HCT116 (cell line): ENCODE results near the gene ZNF25. TPM values are rescaled to one million over a fixed set of nuclear protein-coding genes. Genes with fewer than 3 reads are reported as not detected.

Experiments used
- ATAC-seq: fragments of 200-7000 bp; cut with Tn5 transposase; 2 replicates; pipeline ENCODE4 v1.9.1; 2020; ENCODE audit warnings: mild to moderate bottlenecking, moderate library complexity
- BruUV-seq: library from RNA; stranded (reverse); fragments of 400-500 nt; replicated peaks from 2 replicates; lab custom pipeline; 2021; lab: Mats Ljungman, UMichigan
- CTCF ChIA-PET: fragments of 300-600 bp; sonication (Branson Sonifier 250); formaldehyde crosslinking; loops from one replicate; lab custom pipeline; 2021; ENCODE audit warnings: antibody characterized with exemption; lab: Charles Lee
- POLR2A ChIA-PET: fragments of 300-600, 350-600 bp; sonication (Branson Sonifier 250); formaldehyde crosslinking; loops from one replicate; lab custom pipeline; 2021; ENCODE audit warnings: antibody characterized with exemption; lab: Charles Lee
- RAD21 ChIA-PET, 2 experiments: fragments of 300-600 bp; sonication (Branson Sonifier 250); formaldehyde crosslinking; loops; one replicate each; lab custom pipeline; 2023; ENCODE audit warnings: low total read pairs in 2 of 2; ENCODE audit not compliant: uncharacterized antibody in 2 of 2, unreplicated experiment in 2 of 2, low non-redundant PET in 1 of 2; lab: Charles Lee
- DNase-seq: peaks from one replicate; pipeline ENCODE4 v3.0.0-alpha.2; 2010; ENCODE audit warnings: low read depth, low spot score
- H2AFZ ChIP-seq: fragments of 200-600 bp; shearing (Covaris generic), sonication (generic); 2 replicates; pipeline ENCODE4 v1.6.1; 2017; ENCODE audit warnings: low read depth, mixed run types, mixed read lengths, antibody characterized with exemption, low read length; ENCODE audit not compliant: poor library complexity, severe bottlenecking
- H3K27ac ChIP-seq: 2 replicates; pipeline ENCODE4 v1.5.1; 2012; ENCODE audit warnings: low read depth, low read length
- H3K27me3 ChIP-seq: fragments of 200-600 bp; sonication (generic); 2 replicates; pipeline ENCODE4 v1.6.1; 2016; ENCODE audit warnings: mixed run types, low read length, mixed read lengths; ENCODE audit not compliant: insufficient read depth
- H3K36me3 ChIP-seq, 2 experiments: fragments of 200-500 bp in 1 of 2; fragments of 200-600 bp in 1 of 2; sonication (Bioruptor generic) in 1 of 2; sonication (generic) in 1 of 2; 2 replicates each; pipeline versions ENCODE4 v1.5.1 to v1.6.1; 2014 to 2016; ENCODE audit warnings: low read length in 2 of 2, inconsistent platforms in 1 of 2, mixed read lengths in 1 of 2, mixed run types in 1 of 2; ENCODE audit not compliant: insufficient read depth in 2 of 2, control insufficient read depth in 1 of 2
- H3K4me1 ChIP-seq, 2 experiments: fragments of 200-600 bp in 1 of 2; sonication (generic) in 1 of 2; 2 replicates each; pipeline versions ENCODE4 v1.5.1 to v1.6.1; 2012 to 2017; ENCODE audit warnings: low read length in 2 of 2, inconsistent platforms in 1 of 2, mild to moderate bottlenecking in 1 of 2, mixed read lengths in 1 of 2, mixed run types in 1 of 2, moderate library complexity in 1 of 2; ENCODE audit not compliant: insufficient read depth in 2 of 2, control insufficient read depth in 1 of 2
- H3K4me2 ChIP-seq: fragments of 200-600 bp; sonication (generic); 2 replicates; pipeline ENCODE4 v1.6.1; 2017; ENCODE audit warnings: mixed run types, low read length, mixed read lengths
- H3K4me3 ChIP-seq, 2 experiments: fragments of 200-600 bp in 1 of 2; sonication (generic) in 1 of 2; replicated peaks in 1 of 2; 2 replicates each; pipeline ENCODE4 v1.5.1; 2011 to 2016; ENCODE audit warnings: low read length in 2 of 2, control low read depth in 1 of 2, low read depth in 1 of 2, mild to moderate bottlenecking in 1 of 2, mixed read lengths in 1 of 2, mixed run types in 1 of 2
- H3K79me2 ChIP-seq: fragments of 200-600 bp; sonication (generic); 2 replicates; pipeline ENCODE4 v1.6.1; 2017; ENCODE audit warnings: mild to moderate bottlenecking, mixed run types, low read length, moderate library complexity, mixed read lengths; ENCODE audit not compliant: insufficient read depth
- H3K9ac ChIP-seq: fragments of 200-600 bp; sonication (generic); 2 replicates; pipeline ENCODE4 v1.6.1; 2016; ENCODE audit warnings: low read length, mixed read lengths
- H3K9me2 ChIP-seq: fragments of 200-600 bp; sonication (generic), shearing (Covaris generic); 2 replicates; pipeline ENCODE4 v1.6.1; 2017; ENCODE audit warnings: mixed run types, mild to moderate bottlenecking, moderate library complexity; ENCODE audit not compliant: insufficient read depth
- H3K9me3 ChIP-seq, 2 experiments: fragments of 200-500 bp in 1 of 2; fragments of 200-600 bp in 1 of 2; sonication (Bioruptor generic) in 1 of 2; sonication (generic) in 1 of 2; 2 replicates each; pipeline ENCODE4 v1.6.1; 2014 to 2017; ENCODE audit warnings: low read length in 2 of 2, mixed read lengths in 2 of 2, inconsistent platforms in 1 of 2, low read depth in 1 of 2, mild to moderate bottlenecking in 1 of 2, mixed run types in 1 of 2, moderate library complexity in 1 of 2; ENCODE audit not compliant: control insufficient read depth in 1 of 2, insufficient read depth in 1 of 2
- H4K20me1 ChIP-seq: fragments of 200-600 bp; sonication (generic), shearing (Covaris generic); 2 replicates; pipeline ENCODE4 v1.6.1; 2017; ENCODE audit warnings: mixed run types, mild to moderate bottlenecking, moderate library complexity; ENCODE audit not compliant: insufficient read depth
- ATF3 ChIP-seq: IDR thresholded peaks from 2 replicates; pipeline ENCODE4 v1.6.1; 2012
- CBX3 ChIP-seq: IDR thresholded peaks from 2 replicates; pipeline ENCODE4 v1.6.1; 2012; ENCODE audit warnings: low read depth
- CEBPB ChIP-seq: IDR thresholded peaks from 2 replicates; pipeline ENCODE4 v1.6.1; 2012; ENCODE audit warnings: low read depth
- CTCF ChIP-seq, 3 experiments: fragments of 200-600 bp in 1 of 3; sonication (generic) in 1 of 3; IDR thresholded peaks in 2 of 3; conservative IDR thresholded peaks in 1 of 3; 2 replicates each; pipeline ENCODE4 v1.5.1; 2012 to 2017; ENCODE audit warnings: low read depth in 2 of 3, low read length in 2 of 3, antibody characterized with exemption in 1 of 3, borderline replicate concordance in 1 of 3, control low read depth in 1 of 3, mild to moderate bottlenecking in 1 of 3, mixed read lengths in 1 of 3, mixed run types in 1 of 3, moderate library complexity in 1 of 3; ENCODE audit not compliant: insufficient read depth in 1 of 3
- EGR1 ChIP-seq: IDR thresholded peaks from 2 replicates; pipeline ENCODE4 v1.6.1; 2012; ENCODE audit warnings: low read depth
- ELF1 ChIP-seq: IDR thresholded peaks from 2 replicates; pipeline ENCODE4 v1.6.1; 2012; ENCODE audit warnings: low read depth, borderline replicate concordance
- EZH2 ChIP-seq: fragments of 200-600 bp; sonication (generic); IDR thresholded peaks from 2 replicates; pipeline ENCODE4 v1.6.1; 2017; ENCODE audit warnings: antibody characterized with exemption, mixed run types
- EZH2phosphoT487 ChIP-seq: fragments of 200-600 bp; IDR thresholded peaks from 2 replicates; pipeline ENCODE4 v1.6.1; 2018; ENCODE audit warnings: antibody characterized with exemption, borderline replicate concordance
- MAX ChIP-seq: IDR thresholded peaks from 2 replicates; pipeline ENCODE4 v1.6.1; 2012
- POLR2A ChIP-seq: IDR thresholded peaks from 2 replicates; pipeline ENCODE4 v1.7.0; 2011; ENCODE audit warnings: borderline replicate concordance; ENCODE audit not compliant: insufficient read depth, insufficient read length; ENCODE audit errors: extremely low read depth
- POLR2AphosphoS5 ChIP-seq: IDR thresholded peaks from 2 replicates; pipeline ENCODE4 v1.6.1; 2011; ENCODE audit warnings: mild to moderate bottlenecking, low read depth, low read length, moderate library complexity
- RAD21 ChIP-seq: IDR thresholded peaks from 2 replicates; pipeline ENCODE4 v1.6.1; 2012; ENCODE audit warnings: low read depth, mild to moderate bottlenecking
- REST ChIP-seq: IDR thresholded peaks from 2 replicates; pipeline ENCODE4 v1.6.1; 2012; ENCODE audit warnings: low read depth
- SRF ChIP-seq: IDR thresholded peaks from 2 replicates; pipeline ENCODE4 v1.6.1; 2012; ENCODE audit warnings: low read depth
- TCF7L2 ChIP-seq: IDR thresholded peaks from 2 replicates; pipeline ENCODE4 v1.7.0; 2011; ENCODE audit warnings: borderline replicate concordance, inconsistent platforms; ENCODE audit not compliant: insufficient read depth, insufficient read length; ENCODE audit errors: extremely low read depth
- YY1 ChIP-seq: IDR thresholded peaks from 2 replicates; pipeline ENCODE4 v1.6.1; 2011; ENCODE audit warnings: low read length, low read depth, moderate library complexity, mild to moderate bottlenecking; ENCODE audit not compliant: insufficient replicate concordance; ENCODE audit errors: extremely low read depth
- ZBTB33 ChIP-seq: IDR thresholded peaks from 2 replicates; pipeline ENCODE4 v1.6.1; 2011; ENCODE audit warnings: mild to moderate bottlenecking, low read length, moderate library complexity; ENCODE audit not compliant: insufficient replicate concordance; ENCODE audit errors: extremely low read depth
- ZFX ChIP-seq: fragments of 450-650 bp; IDR thresholded peaks from 2 replicates; pipeline ENCODE4 v1.6.1; 2017
- intact Hi-C: fragments of 100-400 bp; cut with micrococcal nuclease; formaldehyde crosslinking; loops from 2 replicates; pipeline ENCODE4 v1.10.0; 2022
- total RNA-seq: library from RNA; stranded (reverse); gene quantifications from one replicate; pipeline ENCODE4 v1.2.1, GENCODE V29; 2021; ENCODE audit not compliant: unreplicated experiment

Gene ZNF25
- total RNA-seq, 1 experiment from 2014 or later: 4.6 TPM

GRCh38 chr10:38003588-38003987, 27.1 kb upstream of the ZNF25 start:
- no peaks in the 10 kb centered on the region for H3K36me3 ChIP-seq
- BruUV-seq: no TSS peak
- DNase-seq (no peak), ATAC-seq (no peak)
- POLR2A ChIA-PET: no interaction called here
- no peak overlapping the region for H2AFZ ChIP-seq
- H3K9ac ChIP-seq: no peak overlapping the region
- no peak overlapping the region for H3K27ac ChIP-seq
- no peak for TF ChIP-seq RAD21
- TF ChIP-seq MAX: no peak
- no peak for TF ChIP-seq CTCF (IDR thresholded peaks at IDR 0.05 in 2 of 3, conservative IDR thresholded peaks at IDR 0.05 in 1 of 3; ENCODE audit: borderline replicate concordance in 1 of 3, insufficient read depth in 1 of 3, low read depth in 2 of 3, low read length in 2 of 3)
- TF ChIP-seq POLR2A: no peak
- TF ChIP-seq ZFX: no peak
- no peak for TF ChIP-seq EZH2phosphoT487
- TF ChIP-seq EGR1: no peak
- TF ChIP-seq ATF3: no peak
- TF ChIP-seq POLR2AphosphoS5: no peak
- no peak for TF ChIP-seq REST
- no peak for TF ChIP-seq EZH2
- no peak for TF ChIP-seq ZBTB33
- TF ChIP-seq TCF7L2: no peak
- TF ChIP-seq CBX3: no peak
- TF ChIP-seq ELF1: no peak
- TF ChIP-seq CEBPB: no peak
- no peak for TF ChIP-seq YY1
- TF ChIP-seq SRF: no peak
- CTCF ChIA-PET: no interaction called here
- intact Hi-C loops: no loop called here
- no peak overlapping the region for H3K4me3 ChIP-seq
- H3K79me2 ChIP-seq: no peaks in the 10 kb centered on the region
- H3K4me1 ChIP-seq: no peaks in the 10 kb centered on the region
- H4K20me1 ChIP-seq: no peaks in the 10 kb centered on the region
- no peak overlapping the region for H3K4me2 ChIP-seq
- no peaks in the 10 kb centered on the region for H3K27me3 ChIP-seq
- no peaks in the 10 kb centered on the region for H3K9me2 ChIP-seq
- no peaks in the 10 kb centered on the region for H3K9me3 ChIP-seq
- RAD21 ChIA-PET: interaction anchor here in 1 of 2 experiments (0.6 kb wide), 1 partner anchor 109 kb away, joined by 3 read pairs; no protein-coding TSS in a partner anchor
